ENCODE measurements around the gene KHDC3L.

- TF ChIP-seq, protein P1, sequence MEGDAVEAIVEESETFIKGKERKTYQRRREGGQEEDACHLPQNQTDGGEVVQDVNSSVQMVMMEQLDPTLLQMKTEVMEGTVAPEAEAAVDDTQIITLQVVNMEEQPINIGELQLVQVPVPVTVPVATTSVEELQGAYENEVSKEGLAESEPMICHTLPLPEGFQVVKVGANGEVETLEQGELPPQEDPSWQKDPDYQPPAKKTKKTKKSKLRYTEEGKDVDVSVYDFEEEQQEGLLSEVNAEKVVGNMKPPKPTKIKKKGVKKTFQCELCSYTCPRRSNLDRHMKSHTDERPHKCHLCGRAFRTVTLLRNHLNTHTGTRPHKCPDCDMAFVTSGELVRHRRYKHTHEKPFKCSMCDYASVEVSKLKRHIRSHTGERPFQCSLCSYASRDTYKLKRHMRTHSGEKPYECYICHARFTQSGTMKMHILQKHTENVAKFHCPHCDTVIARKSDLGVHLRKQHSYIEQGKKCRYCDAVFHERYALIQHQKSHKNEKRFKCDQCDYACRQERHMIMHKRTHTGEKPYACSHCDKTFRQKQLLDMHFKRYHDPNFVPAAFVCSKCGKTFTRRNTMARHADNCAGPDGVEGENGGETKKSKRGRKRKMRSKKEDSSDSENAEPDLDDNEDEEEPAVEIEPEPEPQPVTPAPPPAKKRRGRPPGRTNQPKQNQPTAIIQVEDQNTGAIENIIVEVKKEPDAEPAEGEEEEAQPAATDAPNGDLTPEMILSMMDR (IDR thresholded peaks at IDR 0.05), result no peak
- no peak for TF ChIP-seq POLR2A (IDR thresholded peaks at IDR 0.05)
These were observed 6.2 kb downstream of the KHDC3L start for GRCh38 chr6:73368675-73369074.

Data from esophagus squamous epithelium (tissue), 4 donors.